Measurements from ENCODE around the gene SV2C.
"Not testable (repeated sequence)": the region's sequence is repeated elsewhere in the genome, so short reads cannot be mapped to it uniquely, and the experiment has no call there.

- TF ChIP-seq EZH2 (IDR thresholded peaks at IDR 0.05; ENCODE audit: borderline replicate concordance, low read depth, low read length, severe bottlenecking); CTCF (IDR thresholded peaks at IDR 0.05; ENCODE audit: borderline replicate concordance, extremely low read depth, low read length, poor library complexity, severe bottlenecking): not testable (repeated sequence)
Observed at GRCh38 chr5:76037736-76038151, 45.4 kb upstream of the SV2C start.
